ENCODE results near the gene CCR1. TPM values are rescaled to one million over a fixed set of nuclear protein-coding genes. Genes with fewer than 3 reads are reported as not detected.

CCR1 gene
- polyA plus RNA-seq, 1 donor (not counting 4 experiments of a cell fraction or from before 2014, with no cell fraction given): not detected

GRCh38 chr3:46236294-46237054 is 28.4 kb upstream of the CCR1 start:
- peaks cover 19% of the 10 kb centered on the region for H3K27me3 ChIP-seq (ENCODE audit: control insufficient read depth, extremely low read depth, insufficient read depth, low read length)
- no peak overlapping the region for H3K9ac ChIP-seq (ENCODE audit: control insufficient read depth, extremely low read depth, insufficient read depth, low read length)
- no peaks in the 10 kb centered on the region for H4K20me1 ChIP-seq (ENCODE audit: control insufficient read depth, extremely low read depth, insufficient read depth, low read length)
- no peak overlapping the region for H2AFZ ChIP-seq (ENCODE audit: control insufficient read depth, low read length)
- TF ChIP-seq, protein P1, sequence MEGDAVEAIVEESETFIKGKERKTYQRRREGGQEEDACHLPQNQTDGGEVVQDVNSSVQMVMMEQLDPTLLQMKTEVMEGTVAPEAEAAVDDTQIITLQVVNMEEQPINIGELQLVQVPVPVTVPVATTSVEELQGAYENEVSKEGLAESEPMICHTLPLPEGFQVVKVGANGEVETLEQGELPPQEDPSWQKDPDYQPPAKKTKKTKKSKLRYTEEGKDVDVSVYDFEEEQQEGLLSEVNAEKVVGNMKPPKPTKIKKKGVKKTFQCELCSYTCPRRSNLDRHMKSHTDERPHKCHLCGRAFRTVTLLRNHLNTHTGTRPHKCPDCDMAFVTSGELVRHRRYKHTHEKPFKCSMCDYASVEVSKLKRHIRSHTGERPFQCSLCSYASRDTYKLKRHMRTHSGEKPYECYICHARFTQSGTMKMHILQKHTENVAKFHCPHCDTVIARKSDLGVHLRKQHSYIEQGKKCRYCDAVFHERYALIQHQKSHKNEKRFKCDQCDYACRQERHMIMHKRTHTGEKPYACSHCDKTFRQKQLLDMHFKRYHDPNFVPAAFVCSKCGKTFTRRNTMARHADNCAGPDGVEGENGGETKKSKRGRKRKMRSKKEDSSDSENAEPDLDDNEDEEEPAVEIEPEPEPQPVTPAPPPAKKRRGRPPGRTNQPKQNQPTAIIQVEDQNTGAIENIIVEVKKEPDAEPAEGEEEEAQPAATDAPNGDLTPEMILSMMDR (optimal IDR thresholded peaks at IDR 0.05 in 1 of 3, IDR thresholded peaks at IDR 0.05 in 1 of 3, conservative IDR thresholded peaks at IDR 0.05 in 1 of 3; ENCODE audit: extremely low read depth in 1 of 3, insufficient read depth in 2 of 3, low read length in 3 of 3): no peak
- no peak for TF ChIP-seq EZH2 (IDR thresholded peaks at IDR 0.05; ENCODE audit: low read length)
- H3K9me1 ChIP-seq (ENCODE audit: control insufficient read depth, extremely low read depth, insufficient read depth, low read length): no peaks in the 10 kb centered on the region
- H3K4me3 ChIP-seq (ENCODE audit: control insufficient read depth in 2 of 3, extremely low read depth in 1 of 3, insufficient read depth in 2 of 3, low read depth in 1 of 3, low read length in 3 of 3): no peak overlapping the region
- H3K27ac ChIP-seq (ENCODE audit: control insufficient read depth, insufficient read depth, low read length): no peak overlapping the region
- no peaks in the 10 kb centered on the region for H3K36me3 ChIP-seq (ENCODE audit: control insufficient read depth in 2 of 2, extremely low read depth in 1 of 2, insufficient read depth in 2 of 2, low read length in 2 of 2)
- FAIRE-seq: no peak
- DNase-seq (ENCODE audit: low read depth, low spot score): no peak
- H3K4me2 ChIP-seq (ENCODE audit: control insufficient read depth, extremely low read depth, insufficient read depth, low read depth, low read length): no peak overlapping the region
- no peaks in the 10 kb centered on the region for H3K4me1 ChIP-seq (ENCODE audit: control insufficient read depth, extremely low read depth, insufficient read depth, low read length)
- H3K79me2 ChIP-seq (ENCODE audit: control insufficient read depth, insufficient read depth, low read length): no peaks in the 10 kb centered on the region
- no peaks in the 10 kb centered on the region for H3K9me3 ChIP-seq (ENCODE audit: control insufficient read depth, low read depth, low read length)
- dilution Hi-C loops (cut with MboI; ENCODE audit: extremely low pct_ligation_motif_present, low sequenced_read_pairs): no loop called here

- H3K27me3 ChIP-seq (ENCODE audit: control insufficient read depth, extremely low read depth, insufficient read depth, low read length): peaks cover 21% of the 10 kb centered on the region
- no peak for TF ChIP-seq EZH2 (IDR thresholded peaks at IDR 0.05; ENCODE audit: low read length)
- TF ChIP-seq, protein P1 (optimal IDR thresholded peaks at IDR 0.05 in 1 of 3, IDR thresholded peaks at IDR 0.05 in 1 of 3, conservative IDR thresholded peaks at IDR 0.05 in 1 of 3; ENCODE audit: extremely low read depth in 1 of 3, insufficient read depth in 2 of 3, low read length in 3 of 3): no peak
- no peaks in the 10 kb centered on the region for H4K20me1 ChIP-seq (ENCODE audit: control insufficient read depth, extremely low read depth, insufficient read depth, low read length)
- DNase-seq (ENCODE audit: low read depth, low spot score): no peak
- no peak for FAIRE-seq
- no peaks in the 10 kb centered on the region for H3K9me3 ChIP-seq (ENCODE audit: control insufficient read depth, low read depth, low read length)
- no peak overlapping the region for H2AFZ ChIP-seq (ENCODE audit: control insufficient read depth, low read length)
- dilution Hi-C loops (cut with MboI; ENCODE audit: extremely low pct_ligation_motif_present, low sequenced_read_pairs): no loop called here
- no peaks in the 10 kb centered on the region for H3K79me2 ChIP-seq (ENCODE audit: control insufficient read depth, insufficient read depth, low read length)
- H3K36me3 ChIP-seq (ENCODE audit: control insufficient read depth in 2 of 2, extremely low read depth in 1 of 2, insufficient read depth in 2 of 2, low read length in 2 of 2): no peaks in the 10 kb centered on the region
- no peak overlapping the region for H3K4me3 ChIP-seq (ENCODE audit: control insufficient read depth in 2 of 3, extremely low read depth in 1 of 3, insufficient read depth in 2 of 3, low read depth in 1 of 3, low read length in 3 of 3)
- H3K4me2 ChIP-seq (ENCODE audit: control insufficient read depth, extremely low read depth, insufficient read depth, low read depth, low read length): no peak overlapping the region
- H3K27ac ChIP-seq (ENCODE audit: control insufficient read depth, insufficient read depth, low read length): no peak overlapping the region
- H3K9me1 ChIP-seq (ENCODE audit: control insufficient read depth, extremely low read depth, insufficient read depth, low read length): no peaks in the 10 kb centered on the region
- H3K4me1 ChIP-seq (ENCODE audit: control insufficient read depth, extremely low read depth, insufficient read depth, low read length): no peaks in the 10 kb centered on the region
- no peak overlapping the region for H3K9ac ChIP-seq (ENCODE audit: control insufficient read depth, extremely low read depth, insufficient read depth, low read length)
These were observed 27.3 kb upstream of the CCR1 start for GRCh38 chr3:46235425-46235824.

Data from keratinocyte (primary cell).